Activated CD8-positive, alpha-beta memory T cell treated with anti-CD3 and anti-CD28 coated beads, Interleukin-2, amount 50 U/mL, for 4 hours (primary cell): ENCODE data around the gene PLXNA4.

Experiments used
- DNase-seq: peaks from one replicate; pipeline ENCODE4 v3.0.0-alpha.2; 2020

Gene PLXNA4

GRCh38 chr7:132377703-132378584, 198.3 kb downstream of the PLXNA4 start:
- no peak for DNase-seq

- no peak for DNase-seq
These were observed 199.3 kb downstream of the PLXNA4 start for GRCh38 chr7:132377015-132377414.

GRCh38 chr7:132376361-132377013, 199.8 kb downstream of the PLXNA4 start:
- DNase-seq, result no peak

- no peak for DNase-seq
These were observed 202.4 kb downstream of the PLXNA4 start for GRCh38 chr7:132373879-132374278.

GRCh38 chr7:132373041-132373440, 203.2 kb downstream of the PLXNA4 start:
- DNase-seq, result no peak

GRCh38 chr7:132371948-132372347, 204.3 kb downstream of the PLXNA4 start:
- DNase-seq, result no peak

GRCh38 chr7:132368246-132368900, 207.9 kb downstream of the PLXNA4 start:
- no peak for DNase-seq

- DNase-seq, result no peak
These were observed 208.5 kb downstream of the PLXNA4 start for GRCh38 chr7:132367795-132368194.

GRCh38 chr7:132367004-132367403, 209.3 kb downstream of the PLXNA4 start:
- DNase-seq, result no peak

- DNase-seq, result no peak
These were observed 212.0 kb downstream of the PLXNA4 start for GRCh38 chr7:132364226-132364625.

GRCh38 chr7:132362059-132362458, 214.2 kb downstream of the PLXNA4 start:
- DNase-seq, result no peak

- DNase-seq, result no peak
These were observed 215.1 kb downstream of the PLXNA4 start for GRCh38 chr7:132361146-132361545.

- DNase-seq, result no peak
These were observed 216.5 kb downstream of the PLXNA4 start for GRCh38 chr7:132359743-132360142.

- DNase-seq, result no peak
These were observed 221.2 kb downstream of the PLXNA4 start for GRCh38 chr7:132355048-132355447.

- no peak for DNase-seq
These were observed 221.7 kb downstream of the PLXNA4 start for GRCh38 chr7:132354527-132354926.

GRCh38 chr7:132353936-132354335, 222.3 kb downstream of the PLXNA4 start:
- DNase-seq, result no peak

- no peak for DNase-seq
These were observed 223.5 kb downstream of the PLXNA4 start for GRCh38 chr7:132352800-132353199.

- DNase-seq, result no peak
These were observed 224.2 kb downstream of the PLXNA4 start for GRCh38 chr7:132351954-132352499.

- DNase-seq, result no peak
These were observed 225.5 kb downstream of the PLXNA4 start for GRCh38 chr7:132350741-132351140.

- no peak for DNase-seq
These were observed 227.2 kb downstream of the PLXNA4 start for GRCh38 chr7:132349075-132349474.

GRCh38 chr7:132348341-132348740, 227.9 kb downstream of the PLXNA4 start:
- no peak for DNase-seq

GRCh38 chr7:132347858-132348257, 228.4 kb downstream of the PLXNA4 start:
- DNase-seq, result no peak

- no peak for DNase-seq
These were observed 229.1 kb downstream of the PLXNA4 start for GRCh38 chr7:132347123-132347522.
